Natural killer cell (primary cell): ENCODE results near the gene PKM. TPM values are rescaled to one million over a fixed set of nuclear protein-coding genes. Genes with fewer than 3 reads are reported as not detected.

Source experiments
- ATAC-seq, 3 donors: fragments of 150-1000 bp in 2 of 3; fragments of 200-7000 bp in 1 of 3; cut with Tn5 transposase; 1 replicate in 1 of 3; 2 replicates in 2 of 3; pipeline ENCODE4 v1.10.0; 2021; ENCODE audit warnings: mild to moderate bottlenecking in 2 of 3, moderate library complexity in 2 of 3
- DNase-seq, 2 donors: peaks; one replicate each; pipeline versions ENCODE4 v3.0.0 to v3.0.0-alpha.2; 2013 to 2021; ENCODE audit warnings: mixed read lengths in 1 of 2
- H3K27ac ChIP-seq: one replicate; pipeline ENCODE4 v1.5.1; 2013; ENCODE audit warnings: mild to moderate bottlenecking, low read length
- H3K27me3 ChIP-seq: one replicate; pipeline ENCODE4 v1.6.1; 2013; ENCODE audit warnings: low read length; ENCODE audit not compliant: control insufficient read depth, insufficient read depth
- H3K36me3 ChIP-seq: one replicate; pipeline ENCODE4 v1.6.1; 2013; ENCODE audit warnings: low read length; ENCODE audit not compliant: control insufficient read depth, insufficient read depth
- H3K4me1 ChIP-seq: one replicate; pipeline ENCODE4 v1.6.1; 2013; ENCODE audit warnings: low read length; ENCODE audit not compliant: control insufficient read depth, insufficient read depth
- H3K4me3 ChIP-seq: one replicate; pipeline ENCODE4 v1.5.1; 2013; ENCODE audit warnings: low read length
- H3K9me3 ChIP-seq: one replicate; pipeline ENCODE4 v1.6.1; 2013; ENCODE audit warnings: low read length; ENCODE audit not compliant: control insufficient read depth, insufficient read depth
- H3K27ac Mint-ChIP-seq, 2 donors: one replicate each; pipeline ENCODE4 v1.8.0; 2022; ENCODE audit warnings: mild to moderate bottlenecking in 2 of 2, mixed read lengths in 2 of 2, moderate library complexity in 1 of 2
- H3K27me3 Mint-ChIP-seq, 2 donors: one replicate each; pipeline ENCODE4 v1.8.0; 2022; ENCODE audit warnings: low read depth in 2 of 2, mixed read lengths in 2 of 2
- H3K36me3 Mint-ChIP-seq: one replicate; pipeline ENCODE4 v1.8.0; 2022; ENCODE audit warnings: mixed read lengths
- H3K4me1 Mint-ChIP-seq, 2 donors: one replicate each; pipeline ENCODE4 v1.8.0; 2022; ENCODE audit warnings: mixed read lengths in 2 of 2
- H3K4me3 Mint-ChIP-seq: one replicate; pipeline ENCODE4 v1.8.0; 2022; ENCODE audit warnings: mild to moderate bottlenecking, moderate library complexity, mixed read lengths
- H3K9me3 Mint-ChIP-seq, 2 donors: one replicate each; pipeline ENCODE4 v1.8.0; 2022; ENCODE audit warnings: mixed read lengths in 2 of 2
- CTCF ChIP-seq: fragments of 200-600 bp; IDR thresholded peaks from one replicate; pipeline ENCODE4 v1.8.0; 2022; ENCODE audit warnings: antibody characterized with exemption
- WGBS: methylation state at CpG from one replicate; pipeline ENCODE4 v1.1.7; 2013; ENCODE audit warnings: missing lambda C conversion rate; ENCODE audit not compliant: insufficient coverage; 5-methylcytosine and 5-hydroxymethylcytosine counted together
- intact Hi-C: fragments of 100-400 bp; cut with micrococcal nuclease; formaldehyde crosslinking; loops from one replicate; pipeline ENCODE4 v1.14.2; 2022
- total RNA-seq, 4 donors: library from RNA; stranded (reverse); fragments of 120-200 nt in 1 of 4; gene quantifications; one replicate each; pipeline versions ENCODE4 v1.2.3 to v1.2.4, GENCODE V29; 2013 to 2022

Gene PKM
- total RNA-seq, 3 donors from 2014 or later (not counting 1 experiment from before 2014, with no cell fraction given): 121 to 180 (median 155) TPM

- WGBS: 2% methylated on average over 2 of the region's 3 CpGs
- H3K27me3 ChIP-seq: no peaks in the 10 kb centered on the region
- intact Hi-C loops: loop anchor here (10.0 kb wide), 1 partner anchor 238 kb away; the partner anchor contains the start of gene ARIH1
These were observed 6.3 kb upstream of the PKM start for GRCh38 chr15:72237029-72237852.

GRCh38 chr15:72236381-72237003 lies 5.5 kb upstream of the PKM start:
- H3K27me3 ChIP-seq: no peaks in the 10 kb centered on the region
- H3K4me3 Mint-ChIP-seq: no peak overlapping the region
- WGBS: 94% methylated on average over 2 of the region's 2 CpGs
- no peaks in the 10 kb centered on the region for H3K9me3 ChIP-seq
- H3K27ac Mint-ChIP-seq: peak overlapping the region in 1 of 2 donors; percentile 79
- peaks cover 12% of the 10 kb centered on the region for H3K36me3 ChIP-seq
- ATAC-seq: no peak
- DNase-seq: no peak
- no peak for TF ChIP-seq CTCF
- no peak overlapping the region for H3K27ac ChIP-seq
- intact Hi-C loops: loop anchor here (10.0 kb wide), 1 partner anchor 238 kb away; the partner anchor contains the start of gene ARIH1
- peaks cover 22% of the 10 kb centered on the region for H3K4me1 ChIP-seq
- H3K4me3 ChIP-seq: no peak overlapping the region
- peaks cover 21 to 28% of the 10 kb centered on the region in 2 donors for H3K4me1 Mint-ChIP-seq
- no peaks in the 10 kb centered on the region for H3K36me3 Mint-ChIP-seq
- H3K9me3 Mint-ChIP-seq: no peaks in the 10 kb centered on the region
- H3K27me3 Mint-ChIP-seq: no peaks in the 10 kb centered on the region

More at GRCh38 chr15:72237029-72237852, 6.3 kb upstream of the PKM start:
- H3K9me3 ChIP-seq: no peaks in the 10 kb centered on the region
- peaks cover 15% of the 10 kb centered on the region for H3K4me1 ChIP-seq
- no peak for TF ChIP-seq CTCF
- H3K36me3 Mint-ChIP-seq: no peaks in the 10 kb centered on the region
- no peaks in the 10 kb centered on the region for H3K9me3 Mint-ChIP-seq
- peak overlapping the region; percentile 64 to 79 for H3K27ac Mint-ChIP-seq
- no peak overlapping the region for H3K4me3 ChIP-seq
- H3K27ac ChIP-seq: no peak overlapping the region
- H3K4me1 Mint-ChIP-seq: peaks cover 13 to 21% of the 10 kb centered on the region in 2 donors
- peak; percentile 26 to 47 for DNase-seq
- peak overlapping the region; percentile 6 for H3K4me3 Mint-ChIP-seq
- H3K36me3 ChIP-seq: peaks cover 14% of the 10 kb centered on the region
- peak; percentile 69 to 87 (median 79) for ATAC-seq
- H3K27me3 Mint-ChIP-seq: no peaks in the 10 kb centered on the region

- Mint-ChIP-seq H3K36me3 (no peaks in the 10 kb centered on the region), H3K27me3 (no peaks in the 10 kb centered on the region), H3K9me3 (no peaks in the 10 kb centered on the region), H3K4me3 (no peak overlapping the region), H3K4me1 (peaks cover 23 to 36% of the 10 kb centered on the region in 2 donors), H3K27ac (no peak overlapping the region)
- 97% methylated on average over 4 of the region's 4 CpGs for WGBS
- intact Hi-C loops: loop anchor here (10.0 kb wide), 1 partner anchor 240 kb away; the partner anchor contains the start of gene ARIH1
- Histone ChIP-seq H3K4me1 (peaks cover 23% of the 10 kb centered on the region), H3K36me3 (peaks cover under 1% of the 10 kb centered on the region), H3K27me3 (no peaks in the 10 kb centered on the region), H3K4me3 (no peak overlapping the region), H3K27ac (no peak overlapping the region), H3K9me3 (no peaks in the 10 kb centered on the region)
- no peak for ATAC-seq
- DNase-seq: no peak
- no peak for TF ChIP-seq CTCF
These were observed 4.3 kb upstream of the PKM start for GRCh38 chr15:72235298-72235697.
